ENCODE data around the gene DNAJC24. TPM values are rescaled to one million over a fixed set of nuclear protein-coding genes. Genes with fewer than 3 reads are reported as not detected.

The DNAJC24 gene
- total and polyA plus RNA-seq, 4 donors, result 3.8 to 16.8 (median 6.2) TPM

DNA sequence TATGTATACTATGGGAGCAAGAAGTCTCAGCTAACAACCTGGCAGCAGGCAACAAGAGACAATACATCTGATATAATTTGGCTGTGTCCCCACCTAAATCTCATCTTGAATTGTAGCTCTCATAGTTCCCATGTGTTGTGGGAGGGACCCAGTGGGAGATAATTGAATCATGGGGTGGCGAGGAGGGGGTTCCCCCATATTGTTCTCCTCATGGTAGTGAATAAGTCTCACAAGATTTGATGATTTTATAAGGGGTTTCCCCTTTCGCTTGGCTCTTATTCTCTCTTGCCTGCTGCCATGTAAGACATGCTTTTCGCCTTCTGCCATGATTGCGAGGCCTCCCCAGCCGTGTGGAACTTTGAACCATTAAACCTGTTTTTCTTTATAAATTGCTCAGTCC, 6.2 kb downstream of the DNAJC24 start:
- no peak for DNase-seq (ENCODE audit: low spot score)
- peaks cover 0 to 2% (median 0%) of the 10 kb centered on the region in 4 donors for H3K36me3 ChIP-seq (ENCODE audit: control insufficient read depth in 4 of 4, insufficient read depth in 3 of 4, low read depth in 1 of 4, low read length in 3 of 4)
- no peak overlapping the region for H3K4me3 ChIP-seq (ENCODE audit: low read depth in 1 of 3, low read length in 3 of 3)
- no peak overlapping the region for H3K27ac ChIP-seq (ENCODE audit: low read depth in 1 of 2, low read length in 2 of 2)
- H3K9me3 ChIP-seq (ENCODE audit: control insufficient read depth in 4 of 4, low read length in 3 of 4), result no peaks in the 10 kb centered on the region
- 97% methylated on average over 5 of the region's 5 CpGs for whole genome bisulfite sequencing
- TF ChIP-seq, protein P1, sequence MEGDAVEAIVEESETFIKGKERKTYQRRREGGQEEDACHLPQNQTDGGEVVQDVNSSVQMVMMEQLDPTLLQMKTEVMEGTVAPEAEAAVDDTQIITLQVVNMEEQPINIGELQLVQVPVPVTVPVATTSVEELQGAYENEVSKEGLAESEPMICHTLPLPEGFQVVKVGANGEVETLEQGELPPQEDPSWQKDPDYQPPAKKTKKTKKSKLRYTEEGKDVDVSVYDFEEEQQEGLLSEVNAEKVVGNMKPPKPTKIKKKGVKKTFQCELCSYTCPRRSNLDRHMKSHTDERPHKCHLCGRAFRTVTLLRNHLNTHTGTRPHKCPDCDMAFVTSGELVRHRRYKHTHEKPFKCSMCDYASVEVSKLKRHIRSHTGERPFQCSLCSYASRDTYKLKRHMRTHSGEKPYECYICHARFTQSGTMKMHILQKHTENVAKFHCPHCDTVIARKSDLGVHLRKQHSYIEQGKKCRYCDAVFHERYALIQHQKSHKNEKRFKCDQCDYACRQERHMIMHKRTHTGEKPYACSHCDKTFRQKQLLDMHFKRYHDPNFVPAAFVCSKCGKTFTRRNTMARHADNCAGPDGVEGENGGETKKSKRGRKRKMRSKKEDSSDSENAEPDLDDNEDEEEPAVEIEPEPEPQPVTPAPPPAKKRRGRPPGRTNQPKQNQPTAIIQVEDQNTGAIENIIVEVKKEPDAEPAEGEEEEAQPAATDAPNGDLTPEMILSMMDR (IDR thresholded peaks at IDR 0.05; ENCODE audit: low read depth, low read length, missing input control), result no peak
- no peak for TF ChIP-seq EGR1 (IDR thresholded peaks at IDR 0.05; ENCODE audit: low read depth in 2 of 2)
- TF ChIP-seq FOXA1 (IDR thresholded peaks at IDR 0.05), result no peak
- TF ChIP-seq, protein P2, sequence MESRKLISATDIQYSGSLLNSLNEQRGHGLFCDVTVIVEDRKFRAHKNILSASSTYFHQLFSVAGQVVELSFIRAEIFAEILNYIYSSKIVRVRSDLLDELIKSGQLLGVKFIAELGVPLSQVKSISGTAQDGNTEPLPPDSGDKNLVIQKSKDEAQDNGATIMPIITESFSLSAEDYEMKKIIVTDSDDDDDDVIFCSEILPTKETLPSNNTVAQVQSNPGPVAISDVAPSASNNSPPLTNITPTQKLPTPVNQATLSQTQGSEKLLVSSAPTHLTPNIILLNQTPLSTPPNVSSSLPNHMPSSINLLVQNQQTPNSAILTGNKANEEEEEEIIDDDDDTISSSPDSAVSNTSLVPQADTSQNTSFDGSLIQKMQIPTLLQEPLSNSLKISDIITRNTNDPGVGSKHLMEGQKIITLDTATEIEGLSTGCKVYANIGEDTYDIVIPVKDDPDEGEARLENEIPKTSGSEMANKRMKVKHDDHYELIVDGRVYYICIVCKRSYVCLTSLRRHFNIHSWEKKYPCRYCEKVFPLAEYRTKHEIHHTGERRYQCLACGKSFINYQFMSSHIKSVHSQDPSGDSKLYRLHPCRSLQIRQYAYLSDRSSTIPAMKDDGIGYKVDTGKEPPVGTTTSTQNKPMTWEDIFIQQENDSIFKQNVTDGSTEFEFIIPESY (IDR thresholded peaks at IDR 0.05), result no peak
- TF ChIP-seq, protein P3, sequence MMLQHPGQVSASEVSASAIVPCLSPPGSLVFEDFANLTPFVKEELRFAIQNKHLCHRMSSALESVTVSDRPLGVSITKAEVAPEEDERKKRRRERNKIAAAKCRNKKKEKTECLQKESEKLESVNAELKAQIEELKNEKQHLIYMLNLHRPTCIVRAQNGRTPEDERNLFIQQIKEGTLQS (IDR thresholded peaks at IDR 0.05), result no peak
- no peak for TF ChIP-seq YY1 (IDR thresholded peaks at IDR 0.05)
- TF ChIP-seq, protein P4, sequence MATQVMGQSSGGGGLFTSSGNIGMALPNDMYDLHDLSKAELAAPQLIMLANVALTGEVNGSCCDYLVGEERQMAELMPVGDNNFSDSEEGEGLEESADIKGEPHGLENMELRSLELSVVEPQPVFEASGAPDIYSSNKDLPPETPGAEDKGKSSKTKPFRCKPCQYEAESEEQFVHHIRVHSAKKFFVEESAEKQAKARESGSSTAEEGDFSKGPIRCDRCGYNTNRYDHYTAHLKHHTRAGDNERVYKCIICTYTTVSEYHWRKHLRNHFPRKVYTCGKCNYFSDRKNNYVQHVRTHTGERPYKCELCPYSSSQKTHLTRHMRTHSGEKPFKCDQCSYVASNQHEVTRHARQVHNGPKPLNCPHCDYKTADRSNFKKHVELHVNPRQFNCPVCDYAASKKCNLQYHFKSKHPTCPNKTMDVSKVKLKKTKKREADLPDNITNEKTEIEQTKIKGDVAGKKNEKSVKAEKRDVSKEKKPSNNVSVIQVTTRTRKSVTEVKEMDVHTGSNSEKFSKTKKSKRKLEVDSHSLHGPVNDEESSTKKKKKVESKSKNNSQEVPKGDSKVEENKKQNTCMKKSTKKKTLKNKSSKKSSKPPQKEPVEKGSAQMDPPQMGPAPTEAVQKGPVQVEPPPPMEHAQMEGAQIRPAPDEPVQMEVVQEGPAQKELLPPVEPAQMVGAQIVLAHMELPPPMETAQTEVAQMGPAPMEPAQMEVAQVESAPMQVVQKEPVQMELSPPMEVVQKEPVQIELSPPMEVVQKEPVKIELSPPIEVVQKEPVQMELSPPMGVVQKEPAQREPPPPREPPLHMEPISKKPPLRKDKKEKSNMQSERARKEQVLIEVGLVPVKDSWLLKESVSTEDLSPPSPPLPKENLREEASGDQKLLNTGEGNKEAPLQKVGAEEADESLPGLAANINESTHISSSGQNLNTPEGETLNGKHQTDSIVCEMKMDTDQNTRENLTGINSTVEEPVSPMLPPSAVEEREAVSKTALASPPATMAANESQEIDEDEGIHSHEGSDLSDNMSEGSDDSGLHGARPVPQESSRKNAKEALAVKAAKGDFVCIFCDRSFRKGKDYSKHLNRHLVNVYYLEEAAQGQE (IDR thresholded peaks at IDR 0.05), result no peak
- TF ChIP-seq GABPA (IDR thresholded peaks at IDR 0.05 in 1 of 2, conservative IDR thresholded peaks at IDR 0.05 in 1 of 2), result no peak
- TF ChIP-seq SP1 (IDR thresholded peaks at IDR 0.05), result no peak
- no peak for TF ChIP-seq JUND (IDR thresholded peaks at IDR 0.05)
- TF ChIP-seq RAD21 (IDR thresholded peaks at IDR 0.05), result no peak
- TF ChIP-seq, protein P5, sequence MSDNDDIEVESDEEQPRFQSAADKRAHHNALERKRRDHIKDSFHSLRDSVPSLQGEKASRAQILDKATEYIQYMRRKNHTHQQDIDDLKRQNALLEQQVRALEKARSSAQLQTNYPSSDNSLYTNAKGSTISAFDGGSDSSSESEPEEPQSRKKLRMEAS (IDR thresholded peaks at IDR 0.05), result no peak
- no peak for TF ChIP-seq TAF1 (conservative IDR thresholded peaks at IDR 0.05)
- TF ChIP-seq HNF4G (IDR thresholded peaks at IDR 0.05), result no peak
- TF ChIP-seq NR2F2 (IDR thresholded peaks at IDR 0.05), result no peak
- TF ChIP-seq FOXA2 (IDR thresholded peaks at IDR 0.05), result no peak
- no peak for TF ChIP-seq HNF4A (conservative IDR thresholded peaks at IDR 0.05)
- H3K4me1 ChIP-seq (ENCODE audit: control insufficient read depth in 4 of 4, insufficient read depth in 4 of 4, low read length in 3 of 4), result peaks cover 0 to under 1% (median under 1%) of the 10 kb centered on the region in 4 donors
- H3K9ac ChIP-seq (ENCODE audit: low read depth in 1 of 2, low read length in 2 of 2), result no peak overlapping the region
- no peaks in the 10 kb centered on the region for H3K27me3 ChIP-seq (ENCODE audit: control insufficient read depth in 4 of 4, insufficient read depth in 4 of 4, low read length in 3 of 4)
